Measurements from ENCODE around the gene DDIT4. TPM values are rescaled to one million over a fixed set of nuclear protein-coding genes. Genes with fewer than 3 reads are reported as not detected.

The DDIT4 gene
- total and polyA plus RNA-seq, 2 of the 4 experiments (the other 2 are of a cell fraction) = 59.6 to 108 TPM

- ChIA-PET CTCF (interaction anchor here (0.7 kb wide), 1 partner anchor 579 kb away, joined by 7 read pairs; no protein-coding TSS in a partner anchor), POLR2A (ENCODE audit: unreplicated experiment) (no interaction called here)
- Histone ChIP-seq H2BK20ac (ENCODE audit: low read depth, low read length) (no peak overlapping the region), H4K8ac (ENCODE audit: low read depth in 2 of 2, low read length in 2 of 2) (no peak overlapping the region), H3K18ac (ENCODE audit: low read depth, low read length) (no peak overlapping the region), H3K56ac (ENCODE audit: extremely low read depth, insufficient read depth, low read length) (no peak overlapping the region), H3K9me3 (ENCODE audit: control insufficient read depth, insufficient read depth, low read length) (no peaks in the 10 kb centered on the region), H3K4me1 (ENCODE audit: control insufficient read depth, insufficient read depth, low read length) (peaks cover 22% of the 10 kb centered on the region), H3K27ac (ENCODE audit: insufficient read depth, low read length) (no peak overlapping the region), H4K91ac (ENCODE audit: insufficient read depth, low read depth, low read length) (no peak overlapping the region), H4K5ac (ENCODE audit: low read depth, low read length) (no peak overlapping the region), H2AK9ac (replicated peaks; ENCODE audit: low read depth, low read length, poor library complexity) (no peak overlapping the region), H3K14ac (replicated peaks; ENCODE audit: low read depth, low read length) (no peak overlapping the region), H3K4ac (ENCODE audit: low read depth, low read length) (no peak overlapping the region), H4K20me1 (ENCODE audit: insufficient read depth, low read length) (no peaks in the 10 kb centered on the region), H2AK5ac (ENCODE audit: low read depth, low read length) (no peak overlapping the region), H3K9ac (ENCODE audit: low read depth, low read length) (no peak overlapping the region), H2BK15ac (ENCODE audit: low read depth, low read length) (no peak overlapping the region), H2BK5ac (ENCODE audit: low read depth, low read length, poor library complexity, severe bottlenecking) (no peak overlapping the region), H2BK120ac (ENCODE audit: low read depth, low read length) (no peak overlapping the region), H2AFZ (replicated peaks; ENCODE audit: low read length, poor library complexity) (no peak overlapping the region), H3K23ac (ENCODE audit: low read depth, low read length) (no peak overlapping the region), H3K79me1 (ENCODE audit: low read depth in 1 of 2, low read length in 2 of 2) (no peaks in the 10 kb centered on the region), H3K4me3 (ENCODE audit: insufficient read depth, low read depth, low read length) (no peak overlapping the region), H3K36me3 (ENCODE audit: control insufficient read depth, insufficient read depth, low read length) (no peaks in the 10 kb centered on the region), H3K4me2 (ENCODE audit: low read depth, low read length) (no peak overlapping the region), H3K27me3 (ENCODE audit: control insufficient read depth, insufficient read depth, low read length) (no peaks in the 10 kb centered on the region), H3K9me1 (ENCODE audit: insufficient read depth, low read length) (peaks cover 22% of the 10 kb centered on the region)
- no peak for ATAC-seq (ENCODE audit: low read depth)
- DNase-seq = no peak
- intact Hi-C loops (cut with micrococcal nuclease) = no loop called here
- TF ChIP-seq BHLHE40 (IDR thresholded peaks at IDR 0.05; ENCODE audit: low read depth, low read length) = no peak
- no peak for TF ChIP-seq USF2 (IDR thresholded peaks at IDR 0.05; ENCODE audit: low read depth, low read length)
- no peak for TF ChIP-seq MAFK (IDR thresholded peaks at IDR 0.05; ENCODE audit: low read depth, low read length)
- no peak for TF ChIP-seq MAZ (IDR thresholded peaks at IDR 0.05; ENCODE audit: borderline replicate concordance, low read depth, low read length)
- no peak for TF ChIP-seq RFX5 (IDR thresholded peaks at IDR 0.05; ENCODE audit: low read depth, low read length)
- no peak for TF ChIP-seq POLR2A (IDR thresholded peaks at IDR 0.05; ENCODE audit: low read depth, low read length)
- no peak for TF ChIP-seq FOS (IDR thresholded peaks at IDR 0.05; ENCODE audit: low read depth, low read length)
- no peak for TF ChIP-seq CHD1 (IDR thresholded peaks at IDR 0.05; ENCODE audit: low read depth, low read length)
- no peak for TF ChIP-seq SMC3 (IDR thresholded peaks at IDR 0.05; ENCODE audit: low read depth, low read length)
- TF ChIP-seq NFE2L2 (IDR thresholded peaks at IDR 0.05; ENCODE audit: low read depth, low read length) = no peak
- no peak for TF ChIP-seq CTCF (conservative IDR thresholded peaks at IDR 0.05; ENCODE audit: low read depth, low read length)
- in situ Hi-C loops (cut with MboI; ENCODE audit: low sequenced_read_pairs) = no loop called here
- no TSS peak for BruUV-seq (replicated peaks)
- no CpG with 5 or more reads among the region's 8 CpGs for WGBS, 2 experiments (ENCODE audit: extremely low coverage in 2 of 2, insufficient read length in 1 of 2)
- dilution Hi-C loops (cut with HindIII; ENCODE audit: low sequenced_read_pairs, unreplicated experiment) = no loop called here
Observed at GRCh38 chr10:72312865-72313391, 39.2 kb downstream of the DDIT4 start.
